Medulla oblongata (tissue), 1 donor: ENCODE data around the gene RASAL3.

Experiments
- DNase-seq: peaks from one replicate; pipeline ENCODE4 v3.0.0-alpha.2; 2015; ENCODE audit errors: extremely low spot score

The RASAL3 gene

DNA sequence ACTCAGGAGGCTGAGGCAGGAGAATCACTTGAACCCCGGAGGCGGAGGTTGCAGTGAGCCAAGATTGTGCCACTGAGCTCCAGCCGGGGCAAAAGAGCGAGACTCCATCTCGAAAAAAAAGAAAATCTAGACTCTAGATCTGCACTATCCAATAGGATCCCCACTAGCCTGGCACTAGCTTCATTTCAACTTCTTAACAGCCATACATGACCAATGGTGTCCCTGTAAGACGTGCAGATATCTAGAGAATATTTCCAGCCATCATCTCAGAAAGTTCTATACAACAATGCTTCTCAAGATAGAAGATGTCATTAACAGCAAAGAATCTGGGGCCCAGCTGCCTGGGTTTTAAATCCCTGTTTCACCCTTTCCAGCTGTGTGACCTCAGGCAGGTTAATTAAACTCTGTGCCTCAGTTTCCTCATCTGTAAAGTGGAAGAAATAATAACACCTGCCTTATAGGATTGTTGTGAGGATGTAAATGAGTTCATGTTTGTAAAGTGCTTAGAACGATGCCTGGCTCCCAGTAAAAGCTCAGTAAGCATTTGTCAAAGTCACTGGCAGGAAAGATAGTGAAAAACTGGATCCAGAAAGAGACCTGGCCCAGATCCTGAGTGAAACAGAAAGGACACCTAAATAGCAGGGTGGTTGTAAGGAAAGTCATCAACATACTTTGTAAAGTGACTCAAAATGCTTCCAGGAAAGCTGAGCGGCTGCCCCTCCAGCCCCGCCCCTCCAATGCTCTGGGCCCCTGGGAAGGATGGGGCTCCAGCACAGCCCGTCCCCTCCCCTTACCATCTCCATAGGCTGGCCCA is 28.1 kb downstream of the RASAL3 start:
- no peak for DNase-seq

GRCh38 chr19:15433519-15434069 is 30.8 kb downstream of the RASAL3 start:
- DNase-seq: no peak

DNA sequence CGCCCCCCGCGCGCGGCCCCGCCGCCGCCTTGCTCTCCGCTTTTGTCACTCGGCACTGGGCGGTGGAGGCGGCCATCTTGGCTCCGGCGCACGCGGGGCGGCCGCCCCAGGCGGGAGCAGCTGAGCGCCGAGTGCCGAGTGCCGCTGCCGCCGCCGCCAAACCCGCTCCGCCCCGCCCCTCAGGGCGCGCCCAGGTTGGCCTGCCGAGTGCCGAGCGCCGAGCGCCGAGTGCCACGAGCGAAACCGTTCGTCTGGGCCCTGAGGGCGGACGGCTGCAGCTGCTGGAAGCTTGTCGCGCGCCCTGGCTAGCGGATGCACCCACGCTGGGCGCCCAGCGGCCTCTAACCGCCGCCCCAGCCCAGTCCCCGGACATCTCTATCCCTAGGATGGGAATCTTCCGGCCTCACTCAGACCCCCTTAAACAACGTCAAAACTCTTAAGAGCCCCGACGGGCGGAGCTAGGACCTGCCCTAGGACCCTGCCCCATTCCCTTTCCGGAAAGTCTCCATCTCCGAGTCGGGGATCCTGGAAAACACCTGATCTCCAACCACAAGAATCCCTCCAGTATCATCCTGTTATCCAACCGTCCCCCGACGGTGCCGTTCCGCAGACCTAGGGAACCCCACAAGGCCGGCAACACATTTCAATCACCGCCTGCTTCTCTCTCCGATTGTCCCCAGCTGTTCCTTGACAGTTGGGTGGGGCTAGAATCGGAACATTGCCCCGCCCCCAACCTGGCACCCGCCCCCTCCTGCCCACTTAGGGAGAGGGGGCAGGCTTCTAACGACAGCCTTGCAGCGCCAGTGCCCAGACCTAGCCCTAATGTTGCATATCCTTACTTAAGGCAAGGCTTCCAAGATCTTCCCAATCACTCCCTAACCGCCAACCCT is 31.5 kb downstream of the RASAL3 start:
- peak; percentile 90 for DNase-seq

- no peak for DNase-seq
Observed at GRCh38 chr19:15432018-15432494, 32.3 kb downstream of the RASAL3 start.

DNA sequence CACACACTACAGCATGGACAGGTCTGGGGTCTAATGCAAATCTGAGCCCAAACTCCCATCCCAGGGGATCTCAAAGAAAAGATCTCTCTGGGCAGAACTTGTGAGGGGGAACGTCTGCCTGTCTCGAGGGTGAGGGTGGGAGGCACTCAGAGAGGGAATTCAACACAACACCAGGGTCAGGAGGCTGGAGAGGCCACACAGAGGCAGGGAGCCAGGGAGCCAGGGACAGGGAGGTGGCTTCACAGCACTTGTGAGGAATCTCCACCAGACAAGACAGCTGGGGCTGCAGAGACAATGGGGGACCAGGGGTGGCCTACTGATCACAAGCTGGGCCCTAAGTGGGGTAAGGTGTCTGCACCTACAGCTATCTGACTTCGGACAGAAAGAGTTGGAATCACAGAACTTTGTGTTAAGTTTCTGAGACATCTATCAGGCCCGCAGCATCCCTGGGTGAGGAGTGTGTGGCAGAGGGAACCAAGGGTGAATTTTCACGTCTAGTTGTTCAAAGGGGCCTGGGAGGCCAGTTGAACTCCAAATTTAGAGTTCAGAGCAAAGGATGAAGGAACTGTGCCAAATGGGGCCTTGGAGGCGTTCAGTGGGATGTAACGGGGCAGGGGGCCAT is 32.8 kb downstream of the RASAL3 start:
- DNase-seq: no peak

DNA sequence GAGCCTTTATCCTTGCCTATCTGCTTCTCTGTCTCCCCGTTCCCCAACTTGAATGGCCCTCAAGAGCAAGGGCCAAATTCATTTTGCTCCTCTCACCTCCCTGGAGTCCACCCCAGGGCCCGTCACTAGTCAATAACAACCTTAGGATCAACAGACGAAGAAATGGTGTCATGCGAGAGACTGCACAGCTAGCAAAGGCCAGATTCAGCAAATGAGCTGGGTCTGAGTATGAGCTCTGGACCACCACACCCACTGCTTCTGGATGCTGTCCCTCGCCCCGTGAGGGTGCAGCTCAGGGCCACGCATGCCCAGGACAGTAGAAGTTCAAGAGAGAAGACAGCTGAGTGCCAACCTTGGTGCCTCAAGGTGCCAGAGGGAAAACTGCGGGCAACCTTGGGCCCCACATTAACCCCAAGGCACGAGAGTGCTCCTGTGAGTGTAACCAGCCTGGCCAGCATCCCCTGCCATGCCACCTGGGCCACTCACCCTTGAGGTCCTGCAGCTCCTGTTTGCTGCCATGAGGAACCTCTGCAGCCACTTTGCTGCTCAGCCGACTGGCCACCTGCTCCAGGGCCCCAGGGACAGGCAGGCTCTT is 33.7 kb downstream of the RASAL3 start:
- DNase-seq: no peak

GRCh38 chr19:15429825-15430467 is 34.4 kb downstream of the RASAL3 start:
- DNase-seq: no peak

DNA sequence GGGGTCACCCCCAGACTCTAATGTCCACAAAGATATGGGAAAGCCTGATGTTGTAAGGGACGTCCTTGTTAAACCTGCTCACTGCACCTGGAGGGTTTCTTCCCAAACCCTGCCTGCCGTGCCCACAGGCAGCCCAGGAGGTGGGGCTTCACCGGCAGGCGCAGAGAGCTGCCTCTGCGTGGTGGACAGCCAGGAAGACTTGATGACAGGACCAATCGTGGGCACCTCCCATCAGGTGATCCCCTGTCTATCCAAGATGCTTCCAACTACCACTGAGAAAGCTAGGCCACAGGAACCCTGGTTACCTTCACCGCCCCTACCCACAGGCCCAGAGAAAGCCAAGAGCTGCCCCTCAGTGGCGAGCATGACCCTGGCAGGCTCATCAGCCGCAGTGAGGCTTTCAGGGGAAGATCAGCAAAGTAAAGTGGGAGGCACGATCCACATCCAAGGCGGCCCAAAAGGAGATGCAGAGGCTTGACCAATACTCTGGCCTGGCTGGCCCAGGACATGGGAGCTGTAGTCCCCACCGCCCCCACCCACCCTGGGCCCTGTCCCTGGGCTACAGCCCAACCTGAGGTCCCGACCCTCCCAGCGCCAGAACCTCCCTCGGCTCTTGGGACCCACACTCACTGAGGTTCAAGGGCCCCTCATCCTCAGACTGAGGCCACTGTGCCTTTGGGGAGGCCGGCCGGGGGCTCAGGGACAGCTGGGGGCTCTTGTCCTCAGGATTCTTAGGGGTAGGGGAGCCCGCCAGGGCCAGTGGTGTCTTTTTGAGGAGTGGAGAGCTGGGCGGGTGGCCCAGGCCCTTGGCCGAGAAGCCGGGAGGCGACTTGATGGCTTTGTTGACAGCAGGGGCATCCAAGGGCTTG is 35.2 kb downstream of the RASAL3 start:
- no peak for DNase-seq

GRCh38 chr19:15427991-15428471 is 36.3 kb downstream of the RASAL3 start:
- no peak for DNase-seq

- DNase-seq: no peak
Observed at GRCh38 chr19:15427350-15427700, 37.0 kb downstream of the RASAL3 start.

GRCh38 chr19:15426485-15427349 is 37.6 kb downstream of the RASAL3 start:
- no peak for DNase-seq

DNA sequence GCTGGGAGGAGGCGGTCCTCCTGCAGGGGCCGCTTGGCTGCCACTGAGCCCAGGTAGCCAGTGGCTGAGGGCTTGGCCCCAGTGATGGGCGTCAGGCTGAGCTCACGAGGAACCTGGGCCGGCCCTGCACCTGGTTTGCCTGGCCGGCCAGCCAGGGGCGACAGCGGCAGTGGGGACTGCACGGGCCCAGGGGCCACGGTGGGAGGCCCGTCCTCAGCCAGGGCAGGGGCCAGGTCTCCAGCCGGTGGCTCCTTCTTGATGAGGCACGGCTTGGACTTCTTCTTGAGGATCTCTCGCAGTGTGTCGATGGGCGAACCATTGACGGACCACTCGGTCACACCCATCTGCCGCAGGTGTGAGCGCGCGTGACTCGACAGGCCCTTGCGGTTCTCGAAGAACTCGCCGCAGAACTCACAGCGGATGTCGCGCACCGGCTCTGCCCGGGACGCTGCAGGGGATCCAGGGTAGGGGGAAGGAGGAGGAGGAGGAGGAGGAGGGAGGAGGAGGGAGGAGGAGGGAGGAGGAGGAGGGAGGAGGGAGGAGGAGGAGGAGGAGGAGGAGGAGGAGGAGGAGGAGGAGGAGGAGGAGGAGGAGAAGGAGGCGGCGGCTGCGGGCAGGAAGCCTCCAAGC is 38.9 kb downstream of the RASAL3 start:
- no peak for DNase-seq

GRCh38 chr19:15424692-15425272 is 39.6 kb downstream of the RASAL3 start:
- no peak for DNase-seq

GRCh38 chr19:15424121-15424520 is 40.2 kb downstream of the RASAL3 start:
- DNase-seq: no peak

GRCh38 chr19:15423130-15423529 is 41.2 kb downstream of the RASAL3 start:
- no peak for DNase-seq

DNA sequence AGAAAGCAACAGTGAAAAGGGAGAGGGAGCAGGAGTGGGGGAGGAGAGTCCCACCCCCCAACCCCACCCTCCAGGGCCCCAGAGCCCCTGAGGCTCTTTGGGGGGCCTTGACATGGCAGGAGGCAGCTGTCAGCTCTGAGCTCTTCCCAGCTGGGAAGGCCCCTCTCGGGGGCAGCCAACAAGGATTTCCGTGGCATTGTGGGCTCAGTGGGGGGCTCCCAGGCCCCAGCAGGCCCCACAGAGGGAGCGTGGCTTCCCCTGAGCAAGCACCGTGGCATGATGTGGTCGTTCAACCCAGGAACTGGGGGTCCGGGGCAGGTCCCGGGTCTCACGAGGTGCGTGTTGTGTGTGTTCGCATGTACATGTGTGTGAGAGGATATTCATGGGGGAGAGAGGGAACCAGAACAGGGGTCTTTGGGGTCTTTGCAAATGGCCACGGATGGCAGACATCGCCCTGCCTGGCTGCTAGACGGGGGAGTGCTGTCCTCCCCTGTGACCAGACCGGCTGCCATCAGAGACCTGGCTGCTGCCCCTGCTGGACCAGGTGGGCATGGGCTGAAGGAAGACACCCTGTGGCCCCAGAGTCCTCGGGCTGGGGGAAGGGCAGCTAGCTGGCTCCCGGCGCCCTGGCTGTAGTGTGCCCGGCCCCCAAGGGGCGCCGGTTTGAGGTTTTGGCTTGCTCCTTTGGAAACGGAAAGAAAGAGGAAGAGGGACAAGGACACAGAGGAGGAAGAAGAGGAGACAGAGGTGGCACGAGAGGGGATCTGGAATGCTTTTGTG is 41.9 kb downstream of the RASAL3 start:
- no peak for DNase-seq

- DNase-seq: peak; percentile 84
Observed at GRCh38 chr19:15421721-15422260, 42.6 kb downstream of the RASAL3 start.
